H1 (cell line): ENCODE results near the gene TRIM38. TPM values are rescaled to one million over a fixed set of nuclear protein-coding genes. Genes with fewer than 3 reads are reported as not detected.

Experiments used
- CTCF ChIA-PET: fragments of 300-600 bp; sonication (Branson Sonifier 250); formaldehyde crosslinking; loops from one replicate; lab custom pipeline; 2021; ENCODE audit not compliant: partially characterized antibody; lab: Charles Lee
- POLR2A ChIA-PET: fragments of 300-600 bp; sonication (Branson Sonifier 250); formaldehyde crosslinking; loops from one replicate; lab custom pipeline; 2021; ENCODE audit warnings: inconsistent platforms; ENCODE audit not compliant: partially characterized antibody; lab: Charles Lee
- DNase-seq, 2 experiments: peaks; one replicate each; pipeline versions ENCODE4 v3.0.0 to v3.0.0-alpha.2; 2010 to 2022; ENCODE audit warnings: low spot score in 2 of 2, low read depth in 1 of 2, mixed read lengths in 1 of 2
- FAIRE-seq: peaks from 2 replicates; lab custom pipeline; 2011; peaks lifted over from hg19 to GRCh38; lab: Jason Lieb, UNC
- H2AFZ ChIP-seq: 2 replicates; pipeline ENCODE4 v1.8.1; 2012; ENCODE audit warnings: low read length, inconsistent platforms
- H2AK5ac ChIP-seq: 2 replicates; pipeline ENCODE4 v1.6.1; 2013; ENCODE audit warnings: low read depth, low read length
- H2BK120ac ChIP-seq: replicated peaks from 2 replicates; pipeline ENCODE3; 2013; ENCODE audit warnings: low read depth, low read length, inconsistent platforms
- H2BK12ac ChIP-seq: 2 replicates; pipeline ENCODE4 v1.6.1; 2013; ENCODE audit warnings: low read depth, low read length
- H2BK15ac ChIP-seq: 2 replicates; pipeline ENCODE4 v1.6.1; 2013; ENCODE audit warnings: low read length
- H2BK20ac ChIP-seq: 2 replicates; pipeline ENCODE4 v1.6.1; 2013; ENCODE audit warnings: low read length
- H2BK5ac ChIP-seq: 2 replicates; pipeline ENCODE4 v1.6.1; 2013; ENCODE audit warnings: low read depth, low read length
- H3K14ac ChIP-seq: 2 replicates; pipeline ENCODE4 v1.6.1; 2013; ENCODE audit warnings: inconsistent platforms; ENCODE audit not compliant: insufficient read length
- H3K18ac ChIP-seq: 2 replicates; pipeline ENCODE4 v1.6.1; 2013; ENCODE audit warnings: low read length; ENCODE audit errors: extremely low read depth
- H3K23ac ChIP-seq: 2 replicates; pipeline ENCODE4 v1.6.1; 2013; ENCODE audit warnings: inconsistent platforms; ENCODE audit not compliant: insufficient read length
- H3K23me2 ChIP-seq: 2 replicates; pipeline ENCODE4 v1.6.1; 2013; ENCODE audit warnings: low read depth, low read length
- H3K27ac ChIP-seq: 2 replicates; pipeline ENCODE4 v1.6.1; 2011; ENCODE audit warnings: low read depth, low read length, inconsistent platforms
- H3K27me3 ChIP-seq, 4 experiments: replicated peaks in 1 of 4; 1 replicate in 1 of 4; 2 replicates in 3 of 4; pipeline versions ENCODE4 v1.6.1 to v1.8.1; 2011 to 2013; ENCODE audit warnings: low read length in 3 of 4, mild to moderate bottlenecking in 3 of 4, inconsistent platforms in 2 of 4, mixed read lengths in 2 of 4, moderate library complexity in 1 of 4; ENCODE audit not compliant: control insufficient read depth in 3 of 4, insufficient read depth in 3 of 4; ENCODE audit errors: extremely low read depth in 1 of 4
- H3K36me3 ChIP-seq, 4 experiments: 2 replicates each; pipeline versions ENCODE4 v1.6.1 to v1.8.1; 2011 to 2013; ENCODE audit warnings: mild to moderate bottlenecking in 4 of 4, low read length in 3 of 4, moderate library complexity in 2 of 4, control low read depth in 1 of 4, inconsistent platforms in 1 of 4; ENCODE audit not compliant: insufficient read depth in 4 of 4, control insufficient read depth in 2 of 4
- H3K4ac ChIP-seq: replicated peaks from 2 replicates; pipeline ENCODE3; 2013; ENCODE audit warnings: low read length, low read depth, mixed read lengths, inconsistent platforms; ENCODE audit not compliant: insufficient read length
- H3K4me1 ChIP-seq, 4 experiments: replicated peaks in 1 of 4; 1 replicate in 1 of 4; 2 replicates in 3 of 4; pipeline versions ENCODE4 v1.6.1 to v1.8.1; 2011 to 2013; ENCODE audit warnings: low read length in 3 of 4, inconsistent platforms in 2 of 4, mixed read lengths in 1 of 4; ENCODE audit not compliant: insufficient read depth in 4 of 4, control insufficient read depth in 3 of 4
- H3K4me2 ChIP-seq, 2 experiments: 2 replicates each; pipeline versions ENCODE4 v1.6.1 to v1.8.1; 2011 to 2013; ENCODE audit warnings: low read depth in 2 of 2, low read length in 2 of 2, control low read depth in 1 of 2, inconsistent platforms in 1 of 2, mild to moderate bottlenecking in 1 of 2; ENCODE audit not compliant: insufficient read depth in 1 of 2
- H3K4me3 ChIP-seq, 4 experiments: fragments of 200-600, 300-600 bp in 1 of 4; sonication (generic), shearing (Covaris generic), sonication (Bioruptor Twin) in 1 of 4; 2 replicates each; pipeline versions ENCODE4 v1.5.1 to v1.8.1; 2011 to 2016; ENCODE audit warnings: low read length in 4 of 4, low read depth in 3 of 4, control low read depth in 2 of 4, inconsistent platforms in 2 of 4, mild to moderate bottlenecking in 2 of 4, mixed read lengths in 1 of 4, moderate library complexity in 1 of 4; ENCODE audit not compliant: insufficient read depth in 2 of 4; ENCODE audit errors: extremely low read depth in 1 of 4
- H3K56ac ChIP-seq: replicated peaks from 2 replicates; pipeline ENCODE3; 2013; ENCODE audit warnings: low read depth, mild to moderate bottlenecking, mixed read lengths, low read length, inconsistent platforms; ENCODE audit not compliant: insufficient read length
- H3K79me1 ChIP-seq: 2 replicates; pipeline ENCODE4 v1.6.1; 2013; ENCODE audit warnings: low read depth, low read length, control low read depth
- H3K79me2 ChIP-seq, 2 experiments: 2 replicates each; pipeline versions ENCODE4 v1.6.1 to v1.8.1; 2012 to 2013; ENCODE audit warnings: low read length in 2 of 2, mild to moderate bottlenecking in 2 of 2, inconsistent platforms in 1 of 2; ENCODE audit not compliant: insufficient read depth in 2 of 2, control insufficient read depth in 1 of 2
- H3K9ac ChIP-seq, 4 experiments: replicated peaks in 1 of 4; 1 replicate in 1 of 4; 2 replicates in 3 of 4; pipeline versions ENCODE4 v1.6.1 to v1.8.1; 2011 to 2013; ENCODE audit warnings: low read depth in 3 of 4, low read length in 3 of 4, control low read depth in 2 of 4, mild to moderate bottlenecking in 2 of 4, moderate library complexity in 2 of 4, inconsistent platforms in 1 of 4; ENCODE audit errors: extremely low read depth in 1 of 4
- H3K9me3 ChIP-seq, 2 experiments: 2 replicates each; pipeline versions ENCODE4 v1.6.1 to v1.8.1; 2012 to 2013; ENCODE audit warnings: mild to moderate bottlenecking in 2 of 2, moderate library complexity in 2 of 2, control low read depth in 1 of 2, inconsistent platforms in 1 of 2, low read depth in 1 of 2, low read length in 1 of 2, mixed read lengths in 1 of 2; ENCODE audit not compliant: insufficient read depth in 2 of 2
- H4K20me1 ChIP-seq, 2 experiments: replicated peaks in 1 of 2; 2 replicates each; pipeline versions ENCODE3 to v1.8.1; 2011 to 2013; ENCODE audit warnings: inconsistent platforms in 2 of 2, low read length in 2 of 2, mild to moderate bottlenecking in 1 of 2; ENCODE audit not compliant: insufficient read depth in 2 of 2, control insufficient read depth in 1 of 2
- H4K5ac ChIP-seq: 2 replicates; pipeline ENCODE4 v1.6.1; 2013; ENCODE audit warnings: low read length, low read depth, mixed read lengths, inconsistent platforms; ENCODE audit not compliant: insufficient read length
- H4K8ac ChIP-seq: 2 replicates; pipeline ENCODE4 v1.8.0; 2013; ENCODE audit warnings: mild to moderate bottlenecking, moderate library complexity, low read length, inconsistent platforms; ENCODE audit not compliant: insufficient read depth; ENCODE audit errors: extremely low read depth
- H4K91ac ChIP-seq: replicated peaks from 2 replicates; pipeline ENCODE3; 2013; ENCODE audit warnings: low read length, mixed read lengths, inconsistent platforms; ENCODE audit not compliant: insufficient read length
- CREB1 ChIP-seq: IDR thresholded peaks from 2 replicates; pipeline ENCODE4 v1.6.1; 2012; ENCODE audit warnings: inconsistent platforms
- NANOG ChIP-seq: IDR thresholded peaks from 2 replicates; pipeline ENCODE4 v1.6.1; 2011; ENCODE audit warnings: low read length, low read depth, mild to moderate bottlenecking, inconsistent platforms; ENCODE audit not compliant: insufficient read depth, poor library complexity, severe bottlenecking
- WGBS, 2 experiments: shearing (Covaris generic) in 1 of 2; methylation state at CpG; one replicate each; pipeline versions ENCODE4 v1.1.6 to v1.1.7; 2013 to 2015; ENCODE audit warnings: low lambda C conversion rate in 2 of 2, mixed read lengths in 2 of 2, inconsistent platforms in 1 of 2, low coverage in 1 of 2, missing lambda C conversion rate in 1 of 2; ENCODE audit not compliant: insufficient replicate concordance in 2 of 2, insufficient coverage in 1 of 2, insufficient read length in 1 of 2; ENCODE audit errors: extremely low coverage in 1 of 2, missing lambda C conversion rate in 1 of 2; 5-methylcytosine and 5-hydroxymethylcytosine counted together
- polyA plus RNA-seq, 7 experiments: library from polyadenylated mRNA; depleted of rRNA in 3 of 7; stranded (reverse) in 5 of 7; unstranded in 2 of 7; fragments of >200 nt in 5 of 7; fragments of 200-250 nt in 2 of 7; gene quantifications; 1 replicate in 5 of 7; 2 replicates in 1 of 7; 4 replicates in 1 of 7; pipeline versions ENCODE4 v1.2.1 to v1.2.3, GENCODE V29; 2011 to 2013; ENCODE audit warnings: missing spikeins in 2 of 7, mixed read lengths in 2 of 7
- total RNA-seq: library from RNA; stranded (reverse); fragmentation: NEBNext Ultra II Directional; extraction: Animal tissue kit (Norgen Biotek cat#: 25700); gene quantifications from 2 replicates; pipeline ENCODE4 v1.2.1, GENCODE V29; 2021

The TRIM38 gene
- total and polyA plus RNA-seq, 2 of the 8 experiments (the other 6 are each of a cell fraction or from before 2014, with no cell fraction given): 0.43 to 0.56 TPM

GRCh38 chr6:25927756-25928216 is 34.8 kb upstream of the TRIM38 start:
- POLR2A ChIA-PET: no interaction called here
- Histone ChIP-seq H4K91ac (no peak overlapping the region), H3K4ac (no peak overlapping the region), H3K4me1 (no peaks in the 10 kb centered on the region), H3K27me3 (no peaks in the 10 kb centered on the region), H3K27ac (no peak overlapping the region), H3K79me1 (no peaks in the 10 kb centered on the region), H3K79me2 (no peaks in the 10 kb centered on the region), H3K23ac (no peak overlapping the region), H2BK12ac (no peak overlapping the region), H3K4me3 (no peak overlapping the region), H2BK15ac (no peak overlapping the region), H4K20me1 (no peaks in the 10 kb centered on the region), H3K4me2 (no peak overlapping the region), H3K14ac (no peak overlapping the region), H4K8ac (no peak overlapping the region), H3K56ac (no peak overlapping the region), H2AFZ (no peak overlapping the region), H3K23me2 (no peaks in the 10 kb centered on the region), H4K5ac (no peak overlapping the region), H3K18ac (no peak overlapping the region), H2BK120ac (no peak overlapping the region), H2BK20ac (no peak overlapping the region), H3K9ac (no peak overlapping the region), H2BK5ac (no peak overlapping the region), H2AK5ac (no peak overlapping the region), H3K9me3 (no peaks in the 10 kb centered on the region), H3K36me3 (no peaks in the 10 kb centered on the region)
- FAIRE-seq: no peak
- CTCF ChIA-PET: interaction anchor here (0.8 to 0.9 kb wide), 2 partner anchors 17 to 139 kb away, joined by 3 to 4 read pairs; no protein-coding TSS in a partner anchor
- no peak for DNase-seq
- 89% methylated on average over 2 of the region's 2 CpGs; no CpG with 5 or more reads in 1 of the 2 experiments for WGBS, 2 experiments
- TF ChIP-seq NANOG (no peak), CREB1 (no peak)
